Esophagus mucosa (tissue), 1 donor: Measurements from ENCODE around the gene P4HA1. TPM values are rescaled to one million over a fixed set of nuclear protein-coding genes. Genes with fewer than 3 reads are reported as not detected.

Source experiments
- ATAC-seq: fragments of 200-7000 bp; cut with Tn5 transposase; one replicate; pipeline ENCODE4 v1.9.1; 2020
- total RNA-seq: library from RNA; stranded (reverse); gene quantifications from one replicate; pipeline ENCODE4 v1.2.4, GENCODE V29; 2023
- donor health status: DM: yes; HTN: yes; CAD: no.

The P4HA1 gene
- total RNA-seq, 1 donor from 2014 or later = 7.8 TPM

- no peak for ATAC-seq
Measured at GRCh38 chr10:72976886-72977285, 119.8 kb downstream of the P4HA1 start.

Other genes starting within 250 kb of the P4HA1 start
- not detected for gene OIT3, start 203.1 kb downstream of the P4HA1 start, total RNA-seq
- gene PLA2G12B, start 142.1 kb downstream of the P4HA1 start, total RNA-seq = not detected
- 1.0 TPM for gene NUDT13, start 13.6 kb upstream of the P4HA1 start, total RNA-seq
- 20.0 TPM for gene ECD, start 71.1 kb upstream of the P4HA1 start, total RNA-seq
- 14.4 TPM for gene FAM149B1, start 71.3 kb upstream of the P4HA1 start, total RNA-seq
- 19.3 TPM for gene DNAJC9, start 150.4 kb upstream of the P4HA1 start, total RNA-seq
- gene MRPS16, start 155.8 kb upstream of the P4HA1 start, total RNA-seq = 92.7 TPM